Measurements from ENCODE around the gene CERCAM. TPM values are rescaled to one million over a fixed set of nuclear protein-coding genes. Genes with fewer than 3 reads are reported as not detected.

CERCAM gene
- total RNA-seq, 1 experiment from 2014 or later = 11.3 TPM

- H3K27ac ChIP-seq (ENCODE audit: low read length) = no peak overlapping the region
- no peak for DNase-seq (ENCODE audit: low read depth, low spot score)
- H3K4me1 ChIP-seq (ENCODE audit: control insufficient read depth, insufficient read depth, low read length) = peaks cover 4% of the 10 kb centered on the region
- intact Hi-C loops (cut with micrococcal nuclease; ENCODE audit: unreplicated experiment) = no loop called here
- CTCF ChIA-PET = no interaction called here
- H3K36me3 ChIP-seq (ENCODE audit: control insufficient read depth, insufficient read depth, low read length) = peaks cover 5% of the 10 kb centered on the region; the same call in 1 of the 2 replicates
- in situ Hi-C loops (cut with HindIII; ENCODE audit: low pct_unique_long_range_greater_than_20kb, low sequenced_read_pairs) = no loop called here
- ATAC-seq = no peak
- POLR2A ChIA-PET = no interaction called here
- no peaks in the 10 kb centered on the region for H3K9me3 ChIP-seq (ENCODE audit: control insufficient read depth, insufficient read depth, low read depth, low read length)
- H3K27me3 ChIP-seq (ENCODE audit: control insufficient read depth, insufficient read depth, low read length) = no peaks in the 10 kb centered on the region
- TF ChIP-seq SIN3A (IDR thresholded peaks at IDR 0.05; ENCODE audit: borderline replicate concordance, insufficient read depth, low read depth, low read length) = no peak
- no peak overlapping the region for H3K4me3 ChIP-seq (ENCODE audit: low read depth in 2 of 2, low read length in 2 of 2)
- BruUV-seq (replicated peaks) = no TSS peak
Observed at GRCh38 chr9:128374221-128374675, 46.4 kb upstream of the CERCAM start.

- Histone ChIP-seq H3K27me3 (ENCODE audit: control insufficient read depth, insufficient read depth, low read length) (no peaks in the 10 kb centered on the region), H3K9me3 (ENCODE audit: control insufficient read depth, insufficient read depth, low read depth, low read length) (no peaks in the 10 kb centered on the region), H3K4me3 (ENCODE audit: low read depth in 2 of 2, low read length in 2 of 2) (no peak overlapping the region), H3K27ac (ENCODE audit: low read length) (no peak overlapping the region), H3K36me3 (ENCODE audit: control insufficient read depth, insufficient read depth, low read length) (peaks cover 5% of the 10 kb centered on the region; the same call in 1 of the 2 replicates), H3K4me1 (ENCODE audit: control insufficient read depth, insufficient read depth, low read length) (peaks cover 4% of the 10 kb centered on the region; the same call in 1 of the 2 replicates)
- CTCF ChIA-PET = no interaction called here
- ATAC-seq (no peak), DNase-seq (ENCODE audit: low read depth, low spot score) (no peak)
- in situ Hi-C loops (cut with HindIII; ENCODE audit: low pct_unique_long_range_greater_than_20kb, low sequenced_read_pairs) = no loop called here
- intact Hi-C loops (cut with micrococcal nuclease; ENCODE audit: unreplicated experiment) = no loop called here
- no TSS peak for BruUV-seq (replicated peaks)
- TF ChIP-seq CTCF (IDR thresholded peaks at IDR 0.05) (no peak), TCF7L2 (IDR thresholded peaks at IDR 0.05; ENCODE audit: low read depth, low read length) (no peak), REST (IDR thresholded peaks at IDR 0.05; ENCODE audit: insufficient read depth in 1 of 2, low read depth in 2 of 2, low read length in 1 of 2) (no peak), POLR2AphosphoS5 (IDR thresholded peaks at IDR 0.05; ENCODE audit: low read depth, low read length) (no peak), SIN3A (IDR thresholded peaks at IDR 0.05; ENCODE audit: borderline replicate concordance, insufficient read depth, low read depth, low read length) (no peak)
- POLR2A ChIA-PET = no interaction called here
Observed at GRCh38 chr9:128375865-128376264, 44.8 kb upstream of the CERCAM start.

GRCh38 chr9:128382261-128382660, 38.4 kb upstream of the CERCAM start:
- no peak for ATAC-seq
- ChIA-PET CTCF (interaction anchor here (1.2 kb wide), 1 partner anchor 20 kb away, joined by 3 read pairs; no protein-coding TSS in a partner anchor), POLR2A (no interaction called here)
- no peaks in the 10 kb centered on the region for H3K27me3 ChIP-seq (ENCODE audit: control insufficient read depth, insufficient read depth, low read length)
- no peaks in the 10 kb centered on the region for H3K36me3 ChIP-seq (ENCODE audit: control insufficient read depth, insufficient read depth, low read length)
- no peaks in the 10 kb centered on the region for H3K9me3 ChIP-seq (ENCODE audit: control insufficient read depth, insufficient read depth, low read depth, low read length)
- in situ Hi-C loops (cut with HindIII; ENCODE audit: low pct_unique_long_range_greater_than_20kb, low sequenced_read_pairs) (no loop called here), intact Hi-C loops (cut with micrococcal nuclease; ENCODE audit: unreplicated experiment) (no loop called here)
- no peak for TF ChIP-seq SIN3A (IDR thresholded peaks at IDR 0.05; ENCODE audit: borderline replicate concordance, insufficient read depth, low read depth, low read length)
- TF ChIP-seq CTCF (IDR thresholded peaks at IDR 0.05) = no peak
- no peak for TF ChIP-seq POLR2AphosphoS5 (IDR thresholded peaks at IDR 0.05; ENCODE audit: low read depth, low read length)
- no peak for TF ChIP-seq REST (IDR thresholded peaks at IDR 0.05; ENCODE audit: insufficient read depth in 1 of 2, low read depth in 2 of 2, low read length in 1 of 2)
- no peak for TF ChIP-seq TCF7L2 (IDR thresholded peaks at IDR 0.05; ENCODE audit: low read depth, low read length)
- no peak overlapping the region for H3K27ac ChIP-seq (ENCODE audit: low read length)
- H3K4me1 ChIP-seq (ENCODE audit: control insufficient read depth, insufficient read depth, low read length) = no peaks in the 10 kb centered on the region
- BruUV-seq (replicated peaks) = no TSS peak
- H3K4me3 ChIP-seq (ENCODE audit: low read depth in 2 of 2, low read length in 2 of 2) = no peak overlapping the region
- DNase-seq (ENCODE audit: low read depth, low spot score) = no peak
